ENCODE data around the gene CYP4A22.
"Not testable (repeated sequence)": the region's sequence is repeated elsewhere in the genome, so short reads cannot be mapped to it uniquely, and the experiment has no call there.

CYP4A22 gene

GRCh38 chr1:47186267-47187185 lies 49.3 kb downstream of the CYP4A22 start:
- no peak for DNase-seq

- no peak for DNase-seq
Measured at GRCh38 chr1:47187231-47187925, 50.1 kb downstream of the CYP4A22 start.

GRCh38 chr1:47187926-47188250 lies 50.6 kb downstream of the CYP4A22 start:
- DNase-seq: no peak

GRCh38 chr1:47188791-47189785 lies 51.8 kb downstream of the CYP4A22 start:
- no peak for DNase-seq

GRCh38 chr1:47189844-47190508 lies 52.7 kb downstream of the CYP4A22 start, which contains the start of gene PDZK1IP1:
TSS of gene PDZK1IP1 (minus strand) at chr1:47190036. CDS start at chr1:47189932, 104 bp downstream.
- DNase-seq: no peak

- DNase-seq: no peak
Measured at GRCh38 chr1:47190509-47190855, 53.2 kb downstream of the CYP4A22 start.

GRCh38 chr1:47190857-47191256 lies 53.6 kb downstream of the CYP4A22 start:
- DNase-seq: no peak

- no peak for DNase-seq
Measured at GRCh38 chr1:47191940-47192457, 54.8 kb downstream of the CYP4A22 start.

- DNase-seq: no peak
Measured at GRCh38 chr1:47192458-47193384, 55.5 kb downstream of the CYP4A22 start.

- not testable (repeated sequence) for DNase-seq
Measured at GRCh38 chr1:47193496-47193895, 56.3 kb downstream of the CYP4A22 start.

GRCh38 chr1:47194311-47194710 lies 57.1 kb downstream of the CYP4A22 start:
- DNase-seq: no peak

- DNase-seq: not testable (repeated sequence)
Measured at GRCh38 chr1:47195981-47196380, 58.7 kb downstream of the CYP4A22 start.

GRCh38 chr1:47196622-47197021 lies 59.4 kb downstream of the CYP4A22 start:
- no peak for DNase-seq

- DNase-seq: no peak
Measured at GRCh38 chr1:47198214-47198613, 61.0 kb downstream of the CYP4A22 start.
